ENCODE results near the gene FSTL4. TPM values are rescaled to one million over a fixed set of nuclear protein-coding genes. Genes with fewer than 3 reads are reported as not detected.

FSTL4 gene
- total and polyA plus RNA-seq, 2 of the 4 experiments (the other 2 are of a cell fraction), result 0.18 TPM; not detected in 1

- Histone ChIP-seq H3K14ac (replicated peaks; ENCODE audit: low read depth, low read length) (no peak overlapping the region), H3K27ac (ENCODE audit: insufficient read depth, low read length) (no peak overlapping the region), H3K4ac (ENCODE audit: low read depth, low read length) (no peak overlapping the region), H3K9me3 (ENCODE audit: control insufficient read depth, insufficient read depth, low read length) (no peaks in the 10 kb centered on the region), H3K23ac (ENCODE audit: low read depth, low read length) (no peak overlapping the region), H3K18ac (ENCODE audit: low read depth, low read length) (no peak overlapping the region), H2AK5ac (ENCODE audit: low read depth, low read length) (no peak overlapping the region), H2BK15ac (ENCODE audit: low read depth, low read length) (no peak overlapping the region), H3K79me1 (ENCODE audit: low read depth in 1 of 2, low read length in 2 of 2) (no peaks in the 10 kb centered on the region), H4K8ac (ENCODE audit: low read depth in 2 of 2, low read length in 2 of 2) (no peak overlapping the region), H2BK5ac (ENCODE audit: low read depth, low read length, poor library complexity, severe bottlenecking) (no peak overlapping the region), H4K20me1 (ENCODE audit: insufficient read depth, low read length) (no peaks in the 10 kb centered on the region), H4K5ac (ENCODE audit: low read depth, low read length) (no peak overlapping the region; the same call in 1 of the 2 replicates), H3K4me1 (ENCODE audit: control insufficient read depth, insufficient read depth, low read length) (peaks cover 17% of the 10 kb centered on the region), H2AK9ac (replicated peaks; ENCODE audit: low read depth, low read length, poor library complexity) (no peak overlapping the region), H3K36me3 (ENCODE audit: control insufficient read depth, insufficient read depth, low read length) (no peaks in the 10 kb centered on the region), H2BK120ac (ENCODE audit: low read depth, low read length) (no peak overlapping the region), H3K4me3 (ENCODE audit: insufficient read depth, low read depth, low read length) (no peak overlapping the region), H3K9me1 (ENCODE audit: insufficient read depth, low read length) (peaks cover 10% of the 10 kb centered on the region; the same call in 1 of the 2 replicates), H3K4me2 (ENCODE audit: low read depth, low read length) (no peak overlapping the region), H2AFZ (replicated peaks; ENCODE audit: low read length, poor library complexity) (no peak overlapping the region), H3K27me3 (ENCODE audit: control insufficient read depth, insufficient read depth, low read length) (no peaks in the 10 kb centered on the region), H4K91ac (ENCODE audit: insufficient read depth, low read depth, low read length) (no peak overlapping the region), H3K9ac (ENCODE audit: low read depth, low read length) (no peak overlapping the region), H3K56ac (ENCODE audit: extremely low read depth, insufficient read depth, low read length) (no peak overlapping the region), H2BK20ac (ENCODE audit: low read depth, low read length) (no peak overlapping the region)
- TF ChIP-seq SMC3 (IDR thresholded peaks at IDR 0.05; ENCODE audit: low read depth, low read length), result no peak
- no peak for TF ChIP-seq RCOR1 (IDR thresholded peaks at IDR 0.05; ENCODE audit: insufficient replicate concordance, low read length)
- TF ChIP-seq CHD1 (IDR thresholded peaks at IDR 0.05; ENCODE audit: low read depth, low read length), result no peak
- no peak for TF ChIP-seq MXI1 (IDR thresholded peaks at IDR 0.05; ENCODE audit: borderline replicate concordance, low read depth, low read length)
- TF ChIP-seq CTCF (conservative IDR thresholded peaks at IDR 0.05; ENCODE audit: low read depth, low read length), result no peak
- TF ChIP-seq MAZ (IDR thresholded peaks at IDR 0.05; ENCODE audit: borderline replicate concordance, low read depth, low read length), result no peak
- no peak for TF ChIP-seq NFE2L2 (IDR thresholded peaks at IDR 0.05; ENCODE audit: low read depth, low read length)
- TF ChIP-seq ELK1 (IDR thresholded peaks at IDR 0.05; ENCODE audit: borderline replicate concordance, low read depth, low read length), result no peak
- no peak for TF ChIP-seq POLR2A (IDR thresholded peaks at IDR 0.05; ENCODE audit: low read depth, low read length)
- TF ChIP-seq CEBPB (IDR thresholded peaks at IDR 0.05; ENCODE audit: low read depth, low read length), result no peak
- TF ChIP-seq RAD21 (IDR thresholded peaks at IDR 0.05; ENCODE audit: low read length), result no peak
- TF ChIP-seq MAFK (IDR thresholded peaks at IDR 0.05; ENCODE audit: low read depth, low read length), result no peak
- no peak for TF ChIP-seq RFX5 (IDR thresholded peaks at IDR 0.05; ENCODE audit: low read depth, low read length)
- TF ChIP-seq USF2 (IDR thresholded peaks at IDR 0.05; ENCODE audit: low read depth, low read length), result no peak
- no peak for TF ChIP-seq BHLHE40 (IDR thresholded peaks at IDR 0.05; ENCODE audit: low read depth, low read length)
- TF ChIP-seq FOS (IDR thresholded peaks at IDR 0.05; ENCODE audit: low read depth, low read length), result no peak
- ChIA-PET CTCF (no interaction called here), POLR2A (ENCODE audit: unreplicated experiment) (no interaction called here)
- ATAC-seq (ENCODE audit: low read depth), result no peak
- intact Hi-C loops (cut with micrococcal nuclease), result loop anchor here (2.0 kb wide), 1 partner anchor 13 kb away; no protein-coding TSS in a partner anchor
- no peak for DNase-seq
- no CpG with 5 or more reads among the region's 6 CpGs for WGBS, 2 experiments (ENCODE audit: extremely low coverage in 2 of 2, insufficient read length in 1 of 2)
- dilution Hi-C loops (cut with HindIII; ENCODE audit: low sequenced_read_pairs, unreplicated experiment), result no loop called here
- in situ Hi-C loops (cut with MboI; ENCODE audit: low sequenced_read_pairs), result no loop called here
- no TSS peak for BruUV-seq (replicated peaks)
Observed at GRCh38 chr5:133227897-133228296, 384.4 kb downstream of the FSTL4 start.

Measured in IMR-90 (cell line).